SU-DHL-6 (cell line): ENCODE results near the gene ANKRD34C.

Experiments
- H2AFZ ChIP-seq: fragments of 200-600 bp; sonication (generic); 2 replicates; pipeline ENCODE4 v1.6.1; 2014; ENCODE audit warnings: low read depth, mild to moderate bottlenecking, moderate library complexity, mixed read lengths, antibody characterized with exemption, low read length; ENCODE audit not compliant: severe bottlenecking
- H3F3A ChIP-seq: fragments of 200-600 bp; shearing (Covaris generic); 2 replicates; pipeline ENCODE4 v1.6.0; 2016; ENCODE audit warnings: antibody characterized with exemption, mild to moderate bottlenecking; ENCODE audit not compliant: insufficient read depth
- H3K27ac ChIP-seq: fragments of 200-600 bp; sonication (generic); 2 replicates; pipeline ENCODE4 v1.5.1; 2016; ENCODE audit warnings: low read depth, mild to moderate bottlenecking, low read length, moderate library complexity, mixed read lengths
- H3K27me3 ChIP-seq: fragments of 200-600 bp; sonication (generic), shearing (Covaris generic); 2 replicates; pipeline ENCODE4 v1.6.0; 2014; ENCODE audit warnings: mild to moderate bottlenecking, low read length
- H3K36me3 ChIP-seq: fragments of 200-600 bp; sonication (generic); 2 replicates; pipeline ENCODE4 v1.6.1; 2014; ENCODE audit warnings: mild to moderate bottlenecking, low read length, mixed read lengths
- H3K4me2 ChIP-seq: fragments of 300-600, 200-600 bp; shearing (Covaris generic), sonication (generic); 2 replicates; pipeline ENCODE4 v1.6.0; 2014; ENCODE audit warnings: low read length, low read depth, mild to moderate bottlenecking; ENCODE audit not compliant: poor library complexity, severe bottlenecking
- H3K4me3 ChIP-seq: fragments of 200-600 bp; sonication (generic); 2 replicates; pipeline ENCODE4 v1.5.1; 2014; ENCODE audit warnings: antibody characterized with exemption, low read length, mild to moderate bottlenecking, mixed read lengths; ENCODE audit not compliant: insufficient read depth, poor library complexity, severe bottlenecking
- H3K79me2 ChIP-seq: fragments of 200-600 bp; sonication (generic); 2 replicates; pipeline ENCODE4 v1.6.1; 2014; ENCODE audit warnings: mild to moderate bottlenecking, low read length, moderate library complexity; ENCODE audit not compliant: insufficient read depth
- H3K9ac ChIP-seq: fragments of 200-600 bp; sonication (generic); 2 replicates; pipeline ENCODE4 v1.7.0; 2014; ENCODE audit warnings: mild to moderate bottlenecking, low read length
- H3K9me2 ChIP-seq: fragments of 200-600 bp; sonication (generic); replicated peaks from 2 replicates; pipeline ENCODE4 v1.6.1; 2014; ENCODE audit warnings: low read length; ENCODE audit not compliant: insufficient read depth
- H3K9me3 ChIP-seq: fragments of 200-600 bp; sonication (generic); 2 replicates; pipeline ENCODE4 v1.6.1; 2014; ENCODE audit warnings: low read length, mixed read lengths; ENCODE audit not compliant: insufficient read depth
- H4K20me1 ChIP-seq: fragments of 200-600 bp; sonication (generic); 2 replicates; pipeline ENCODE4 v1.6.1; 2014; ENCODE audit warnings: low read depth, mild to moderate bottlenecking, antibody characterized with exemption, low read length, moderate library complexity, mixed read lengths
- CTCF ChIP-seq: fragments of 200-600 bp; sonication (generic); IDR thresholded peaks from one replicate; pipeline ENCODE4 v1.5.1; 2017; ENCODE audit warnings: antibody characterized with exemption, mild to moderate bottlenecking, low read length, moderate library complexity; ENCODE audit not compliant: insufficient read depth, poor library complexity, severe bottlenecking
- EZH2phosphoT487 ChIP-seq: fragments of 200-600 bp; sonication (generic), shearing (Covaris generic); conservative IDR thresholded peaks from 2 replicates; pipeline ENCODE4 v1.6.1; 2018; ENCODE audit warnings: mild to moderate bottlenecking, antibody characterized with exemption, low read length, moderate library complexity, mixed read lengths

Gene ANKRD34C

DNA sequence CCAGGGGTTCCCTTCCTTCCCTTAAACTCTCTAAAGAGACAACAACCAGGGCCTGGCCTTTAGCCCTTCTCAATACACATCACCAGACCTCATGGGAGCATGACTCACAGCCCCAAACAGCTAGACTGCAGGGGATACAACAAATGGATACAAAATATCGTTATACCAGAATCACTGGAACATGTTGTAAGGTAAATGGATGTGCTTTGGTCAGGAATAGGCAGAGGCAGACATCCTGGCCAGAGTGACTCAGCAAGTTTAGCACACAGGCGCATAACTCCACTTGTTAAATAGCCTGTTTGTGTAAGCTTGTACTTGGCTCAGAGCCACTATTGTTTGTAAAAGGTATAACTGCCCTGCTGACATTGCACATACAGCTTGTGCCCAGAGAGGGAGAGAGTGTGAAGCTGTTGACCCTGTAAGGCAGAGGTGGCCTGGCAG lies 46.7 kb downstream of the ANKRD34C start:
- no peak overlapping the region for H3K27ac ChIP-seq
- H3K4me2 ChIP-seq: no peak overlapping the region
- H3K27me3 ChIP-seq: no peaks in the 10 kb centered on the region
- no peaks in the 10 kb centered on the region for H3K36me3 ChIP-seq
- H4K20me1 ChIP-seq: no peaks in the 10 kb centered on the region
- H3F3A ChIP-seq: no peaks in the 10 kb centered on the region; the same call in 1 of the 2 replicates
- no peak overlapping the region for H2AFZ ChIP-seq
- no peaks in the 10 kb centered on the region for H3K79me2 ChIP-seq
- no peaks in the 10 kb centered on the region for H3K9me3 ChIP-seq
- H3K4me3 ChIP-seq: no peak overlapping the region
- no peak overlapping the region for H3K9ac ChIP-seq
- no peaks in the 10 kb centered on the region for H3K9me2 ChIP-seq
- TF ChIP-seq CTCF: no peak
- no peak for TF ChIP-seq EZH2phosphoT487
